Activated naive CD4-positive, alpha-beta T cell treated with anti-CD3 and anti-CD28 coated beads, Interleukin-2, amount 10 ng/mL, durations not matched to agents 7 days and 5 days (primary cell): Measurements from ENCODE around the gene LBP.
"Not testable (repeated sequence)": the region's sequence is repeated elsewhere in the genome, so short reads cannot be mapped to it uniquely, and the experiment has no call there.

Source experiments
- CTCF ChIA-PET: fragments of 350-600 bp; sonication (Branson Sonifier 250); formaldehyde crosslinking; loops from one replicate; lab custom pipeline; 2021; ENCODE audit warnings: antibody characterized with exemption; lab: Charles Lee
- DNase-seq: peaks from one replicate; pipeline ENCODE4 v3.0.0-alpha.2; 2020
- H3K27ac Mint-ChIP-seq: one replicate; pipeline ENCODE4 v1.8.0; 2021; ENCODE audit warnings: mild to moderate bottlenecking, moderate library complexity, mixed read lengths
- H3K27me3 Mint-ChIP-seq: one replicate; pipeline ENCODE4 v1.8.0; 2021; ENCODE audit warnings: mild to moderate bottlenecking, mixed read lengths
- H3K36me3 Mint-ChIP-seq: one replicate; pipeline ENCODE4 v1.8.0; 2021; ENCODE audit warnings: mixed read lengths
- H3K4me1 Mint-ChIP-seq: one replicate; pipeline ENCODE4 v1.8.0; 2021; ENCODE audit warnings: mixed read lengths
- H3K4me3 Mint-ChIP-seq: one replicate; pipeline ENCODE4 v1.8.0; 2021; ENCODE audit warnings: mild to moderate bottlenecking, moderate library complexity, mixed read lengths
- H3K9me3 Mint-ChIP-seq: one replicate; pipeline ENCODE4 v1.8.0; 2021; ENCODE audit warnings: mixed read lengths

Gene LBP

GRCh38 chr20:38407321-38407720 is 61.0 kb downstream of the LBP start:
- Mint-ChIP-seq H3K4me1 (no peaks in the 10 kb centered on the region), H3K27ac (no peak overlapping the region), H3K27me3 (no peaks in the 10 kb centered on the region), H3K9me3 (no peaks in the 10 kb centered on the region), H3K36me3 (peaks cover 16% of the 10 kb centered on the region), H3K4me3 (no peak overlapping the region)
- DNase-seq, result no peak
- CTCF ChIA-PET, result no interaction called here

GRCh38 chr20:38407822-38408221 is 61.5 kb downstream of the LBP start:
- H3K27me3 Mint-ChIP-seq, result not testable (repeated sequence)

GRCh38 chr20:38412877-38413577 is 66.7 kb downstream of the LBP start:
- Mint-ChIP-seq H3K4me1 (no peaks in the 10 kb centered on the region), H3K27ac (no peak overlapping the region), H3K36me3 (peaks cover 37% of the 10 kb centered on the region), H3K9me3 (no peaks in the 10 kb centered on the region), H3K4me3 (no peak overlapping the region), H3K27me3 (no peaks in the 10 kb centered on the region)
- CTCF ChIA-PET, result no interaction called here
- no peak for DNase-seq

More at GRCh38 chr20:38407822-38408221, 61.5 kb downstream of the LBP start:
- H3K4me1 Mint-ChIP-seq, DNase-seq, H3K4me3 Mint-ChIP-seq, H3K27ac Mint-ChIP-seq, H3K9me3 Mint-ChIP-seq: not testable (repeated sequence)
- peaks cover 16% of the 10 kb centered on the region for H3K36me3 Mint-ChIP-seq
- CTCF ChIA-PET, result interaction anchor here (0.7 to 1.1 kb wide), 2 partner anchors 27 to 185 kb away, joined by 3 read pairs; partner anchors contain the start of gene SNHG17

- Mint-ChIP-seq H3K27ac (peak overlapping the region; percentile 6), H3K36me3 (peaks cover 42% of the 10 kb centered on the region), H3K4me1 (no peaks in the 10 kb centered on the region), H3K4me3 (no peak overlapping the region), H3K27me3 (no peaks in the 10 kb centered on the region), H3K9me3 (no peaks in the 10 kb centered on the region)
- CTCF ChIA-PET, result no interaction called here
- no peak for DNase-seq
Observed at GRCh38 chr20:38414769-38415450, 68.6 kb downstream of the LBP start.

- H3K27me3 Mint-ChIP-seq, result no peaks in the 10 kb centered on the region
- H3K36me3 Mint-ChIP-seq, result peaks cover 61% of the 10 kb centered on the region
- no peaks in the 10 kb centered on the region for H3K9me3 Mint-ChIP-seq
- CTCF ChIA-PET, result interaction anchor here (1.1 kb wide), 1 partner anchor 15 kb away, joined by 3 read pairs; no protein-coding TSS in a partner anchor
- H3K27ac Mint-ChIP-seq, result no peak overlapping the region
- H3K4me3 Mint-ChIP-seq, result no peak overlapping the region
- DNase-seq, result no peak
- no peaks in the 10 kb centered on the region for H3K4me1 Mint-ChIP-seq
Observed at GRCh38 chr20:38418509-38419204, 72.4 kb downstream of the LBP start.

- Mint-ChIP-seq H3K36me3 (peaks cover 69% of the 10 kb centered on the region), H3K9me3 (no peaks in the 10 kb centered on the region), H3K4me1 (no peaks in the 10 kb centered on the region), H3K27ac (no peak overlapping the region), H3K27me3 (no peaks in the 10 kb centered on the region), H3K4me3 (no peak overlapping the region)
- CTCF ChIA-PET, result no interaction called here
- no peak for DNase-seq
Observed at GRCh38 chr20:38420388-38421085, 74.3 kb downstream of the LBP start.

- no peaks in the 10 kb centered on the region for H3K9me3 Mint-ChIP-seq
- H3K36me3 Mint-ChIP-seq, result peaks cover 69% of the 10 kb centered on the region
- no peaks in the 10 kb centered on the region for H3K27me3 Mint-ChIP-seq
- H3K4me1 Mint-ChIP-seq, result no peaks in the 10 kb centered on the region
- H3K4me3 Mint-ChIP-seq, result no peak overlapping the region
- CTCF ChIA-PET, result no interaction called here
- no peak for DNase-seq
- H3K27ac Mint-ChIP-seq, result no peak overlapping the region
Observed at GRCh38 chr20:38421915-38422314, 75.6 kb downstream of the LBP start.

- no peak for DNase-seq
- peak overlapping the region; percentile 55 for H3K27ac Mint-ChIP-seq
- CTCF ChIA-PET, result interaction anchor here (1.1 to 1.3 kb wide), 2 partner anchors 13 to 328 kb away, joined by 3 to 5 read pairs; no protein-coding TSS in a partner anchor
- H3K36me3 Mint-ChIP-seq, result peaks cover 76% of the 10 kb centered on the region
- H3K4me1 Mint-ChIP-seq, result peaks cover 4% of the 10 kb centered on the region
- no peak overlapping the region for H3K4me3 Mint-ChIP-seq
- no peaks in the 10 kb centered on the region for H3K9me3 Mint-ChIP-seq
- H3K27me3 Mint-ChIP-seq, result no peaks in the 10 kb centered on the region
Observed at GRCh38 chr20:38423541-38423940, 77.3 kb downstream of the LBP start.

- H3K4me1 Mint-ChIP-seq, result peaks cover 10% of the 10 kb centered on the region
- no peak for DNase-seq
- H3K9me3 Mint-ChIP-seq, result no peaks in the 10 kb centered on the region
- no peak overlapping the region for H3K4me3 Mint-ChIP-seq
- CTCF ChIA-PET, result interaction anchor here (1.0 to 1.3 kb wide), 4 partner anchors 11 to 327 kb away, joined by 3 to 5 read pairs (median 4); partner anchors contain the start of gene SNHG17
- peaks cover 78% of the 10 kb centered on the region for H3K36me3 Mint-ChIP-seq
- H3K27me3 Mint-ChIP-seq, result no peaks in the 10 kb centered on the region
- H3K27ac Mint-ChIP-seq, result no peak overlapping the region
Observed at GRCh38 chr20:38424401-38424800, 78.1 kb downstream of the LBP start.

- no peaks in the 10 kb centered on the region for H3K9me3 Mint-ChIP-seq
- H3K4me1 Mint-ChIP-seq, result peaks cover 21% of the 10 kb centered on the region
- H3K36me3 Mint-ChIP-seq, result peaks cover 74% of the 10 kb centered on the region
- no peak overlapping the region for H3K27ac Mint-ChIP-seq
- H3K27me3 Mint-ChIP-seq, result no peaks in the 10 kb centered on the region
- H3K4me3 Mint-ChIP-seq, result no peak overlapping the region
- CTCF ChIA-PET, result interaction anchor here (0.7 to 1.1 kb wide), 2 partner anchors 9 kb away, joined by 3 to 5 read pairs; partner anchors contain the start of gene SNHG17
- DNase-seq, result no peak
Observed at GRCh38 chr20:38426006-38426897, 80.0 kb downstream of the LBP start.
